GM12864 (cell line): ENCODE data around the gene EMX2.

Source experiments
- DNase-seq: peaks from one replicate; pipeline ENCODE4 v3.0.0-alpha.2; 2011; ENCODE audit warnings: low read depth
- H3K4me3 ChIP-seq: 2 replicates; pipeline ENCODE4 v1.5.1; 2011; ENCODE audit warnings: mild to moderate bottlenecking, low read depth, low read length, control low read depth
- CTCF ChIP-seq: IDR thresholded peaks from 2 replicates; pipeline ENCODE4 v1.5.1; 2011; ENCODE audit warnings: low read depth, mild to moderate bottlenecking, moderate library complexity, low read length, control low read depth, inconsistent platforms; ENCODE audit errors: missing control alignments

EMX2 gene

GRCh38 chr10:117541405-117541908, 1.1 kb upstream of the EMX2 start:
- H3K4me3 ChIP-seq, result no peak overlapping the region
- no peak for DNase-seq
- TF ChIP-seq CTCF, result no peak

DNA sequence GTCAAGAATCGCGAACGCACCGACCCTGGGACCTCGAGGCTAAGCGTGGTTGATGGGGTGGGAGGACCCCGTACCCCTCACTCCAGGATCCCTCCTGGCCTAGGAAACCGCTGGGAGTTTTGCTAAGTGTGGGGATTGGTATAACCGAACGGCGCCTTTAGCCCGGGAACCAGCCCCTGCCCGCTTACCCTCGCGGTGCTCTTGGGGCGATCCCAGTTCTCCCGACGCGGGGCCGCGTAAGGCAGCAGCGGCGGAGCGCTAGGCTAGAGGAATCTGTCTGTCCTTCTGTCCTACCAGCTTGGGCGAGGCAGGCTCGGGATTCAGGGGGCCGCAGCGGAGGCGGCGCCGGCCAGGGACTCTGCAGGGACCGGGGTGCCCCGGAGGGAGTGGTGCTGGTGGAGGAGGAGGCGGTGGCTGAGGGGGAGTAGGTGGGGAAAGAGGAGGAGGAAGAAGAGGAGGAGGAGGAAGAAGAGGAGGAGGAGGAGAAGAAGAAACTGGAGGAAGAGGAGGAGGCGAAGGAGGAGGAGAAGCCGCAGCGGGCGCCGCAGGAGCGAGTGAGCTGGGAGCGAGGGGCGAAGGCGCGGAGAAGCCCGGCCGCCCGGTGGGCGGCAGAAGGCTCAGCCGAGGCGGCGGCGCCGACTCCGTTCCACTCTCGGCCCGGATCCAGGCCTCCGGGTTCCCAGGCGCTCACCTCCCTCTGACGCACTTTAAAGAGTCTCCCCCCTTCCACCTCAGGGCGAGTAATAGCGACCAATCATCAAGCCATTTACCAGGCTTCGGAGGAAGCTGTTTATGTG, 439 bp upstream of the EMX2 start:
- no peak overlapping the region for H3K4me3 ChIP-seq
- TF ChIP-seq CTCF, result no peak
- no peak for DNase-seq

DNA sequence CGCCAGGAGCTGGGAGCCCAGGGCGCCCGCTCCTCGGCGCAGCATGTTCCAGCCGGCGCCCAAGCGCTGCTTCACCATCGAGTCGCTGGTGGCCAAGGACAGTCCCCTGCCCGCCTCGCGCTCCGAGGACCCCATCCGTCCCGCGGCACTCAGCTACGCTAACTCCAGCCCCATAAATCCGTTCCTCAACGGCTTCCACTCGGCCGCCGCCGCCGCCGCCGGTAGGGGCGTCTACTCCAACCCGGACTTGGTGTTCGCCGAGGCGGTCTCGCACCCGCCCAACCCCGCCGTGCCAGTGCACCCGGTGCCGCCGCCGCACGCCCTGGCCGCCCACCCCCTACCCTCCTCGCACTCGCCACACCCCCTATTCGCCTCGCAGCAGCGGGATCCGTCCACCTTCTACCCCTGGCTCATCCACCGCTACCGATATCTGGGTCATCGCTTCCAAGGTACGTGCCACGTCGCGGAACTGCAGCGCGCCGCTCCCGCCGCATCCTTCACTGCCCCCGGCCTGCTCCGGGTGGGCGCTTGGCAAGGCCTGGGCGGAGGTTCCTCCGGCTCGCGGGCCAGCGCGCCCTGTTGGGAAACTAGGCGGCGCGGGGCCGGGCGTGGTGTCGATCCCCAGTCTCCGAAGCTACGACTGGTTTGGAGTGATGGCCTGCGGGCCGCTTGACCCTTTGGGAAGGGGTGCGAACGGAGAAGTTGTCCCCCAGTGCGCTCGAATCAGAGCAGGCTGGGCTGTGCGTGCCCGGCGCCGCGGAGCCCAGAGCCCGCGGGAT, 868 bp downstream of the EMX2 start:
- no peak for DNase-seq
- H3K4me3 ChIP-seq, result no peak overlapping the region
- TF ChIP-seq CTCF, result no peak

DNA sequence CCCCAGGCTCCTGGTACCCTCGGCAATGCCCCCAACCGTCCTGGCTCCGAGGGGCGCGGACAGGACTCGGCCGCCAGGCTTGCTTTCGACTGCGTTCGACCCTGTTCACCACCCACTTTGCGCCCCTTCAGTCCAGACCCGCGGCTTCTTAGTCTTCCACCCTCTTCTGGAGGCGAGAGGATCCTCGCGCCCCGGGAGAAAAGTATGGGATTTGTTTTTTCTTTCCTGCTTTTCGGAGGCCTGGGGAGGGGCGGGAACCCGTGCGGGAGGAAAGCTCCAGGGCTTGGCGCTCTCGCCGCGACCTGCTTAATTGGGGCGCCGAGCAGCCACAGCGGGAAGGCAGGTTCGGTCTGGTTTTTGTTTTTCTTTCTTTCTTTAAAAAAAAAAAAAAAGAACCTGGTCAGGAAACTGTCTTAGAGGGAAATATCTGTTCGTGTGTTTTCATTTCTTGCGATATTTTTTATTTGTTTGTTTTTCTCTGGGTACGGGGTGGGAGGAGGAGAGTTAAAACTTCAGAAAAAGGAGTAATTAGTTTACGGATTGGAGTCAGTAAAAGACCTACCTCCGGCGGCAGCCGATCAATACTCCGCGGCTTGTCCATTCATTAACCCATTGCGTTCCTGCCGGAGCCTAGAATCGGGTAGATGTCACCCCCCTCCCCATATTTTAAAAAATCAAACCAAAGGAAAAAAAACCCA, 1.6 kb downstream of the EMX2 start:
- TF ChIP-seq CTCF, result no peak
- no peak for DNase-seq
- no peak overlapping the region for H3K4me3 ChIP-seq

DNA sequence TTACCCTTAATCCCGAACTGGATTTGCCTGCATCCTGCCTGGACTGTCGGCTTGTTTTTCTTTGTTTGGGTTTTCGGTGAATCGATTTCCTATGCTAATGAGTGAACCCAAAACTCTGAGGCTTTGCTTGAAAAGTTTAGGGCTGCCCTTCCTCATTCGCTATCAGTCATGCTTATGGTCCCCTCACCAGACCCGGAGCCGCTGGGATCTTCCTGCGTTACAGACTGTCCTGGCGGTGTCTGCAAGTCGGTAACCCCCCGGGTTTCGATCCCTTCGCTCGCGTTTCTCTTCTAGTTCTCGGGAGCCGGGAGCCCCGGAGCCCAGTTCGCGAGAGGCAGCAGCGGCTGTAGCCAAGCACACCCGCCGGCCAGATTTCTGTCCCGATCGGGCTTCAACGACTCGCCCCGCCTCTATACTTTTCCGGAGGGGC, 2.2 kb downstream of the EMX2 start:
- H3K4me3 ChIP-seq, result no peak overlapping the region
- TF ChIP-seq CTCF, result no peak
- no peak for DNase-seq

DNA sequence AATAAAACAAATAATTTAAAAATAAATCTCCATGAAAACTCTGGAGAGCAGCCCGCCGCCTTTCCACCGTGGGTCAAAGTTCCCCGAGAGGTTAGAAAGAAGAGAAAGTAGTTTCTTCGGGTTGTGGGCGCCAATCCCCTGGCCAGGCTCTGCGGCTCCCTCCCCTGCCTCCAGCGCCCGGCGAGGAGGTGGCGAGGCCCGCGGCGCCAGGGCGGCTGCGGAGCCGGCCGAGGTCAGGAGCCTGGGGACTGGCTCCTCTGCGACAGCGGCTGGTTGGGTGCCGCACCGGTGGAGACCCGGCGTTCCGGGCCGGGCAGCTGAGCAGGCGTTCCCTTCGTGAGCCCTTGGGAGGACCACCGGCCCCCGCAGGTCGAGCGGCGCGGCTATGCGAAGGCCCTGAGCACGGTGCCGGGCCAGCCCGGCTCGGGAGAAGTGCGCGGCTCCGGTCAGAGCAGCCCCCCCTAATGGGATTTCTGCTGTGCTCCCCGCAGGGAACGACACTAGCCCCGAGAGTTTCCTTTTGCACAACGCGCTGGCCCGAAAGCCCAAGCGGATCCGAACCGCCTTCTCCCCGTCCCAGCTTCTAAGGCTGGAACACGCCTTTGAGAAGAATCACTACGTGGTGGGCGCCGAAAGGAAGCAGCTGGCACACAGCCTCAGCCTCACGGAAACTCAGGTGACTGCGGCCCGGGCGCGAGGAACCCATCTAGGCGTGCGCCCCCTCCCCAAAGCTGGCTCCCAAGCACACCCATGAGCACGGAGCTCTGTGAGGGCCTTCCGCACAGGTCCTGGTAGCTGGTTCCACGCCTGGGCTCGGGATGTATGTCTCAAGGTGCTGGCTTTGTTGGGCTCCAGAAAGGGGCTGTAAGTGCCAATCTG, 2.8 kb downstream of the EMX2 start:
- no peak for TF ChIP-seq CTCF
- no peak for DNase-seq
- H3K4me3 ChIP-seq, result no peak overlapping the region
